Measurements from ENCODE around the gene FCMR. TPM values are rescaled to one million over a fixed set of nuclear protein-coding genes. Genes with fewer than 3 reads are reported as not detected.
A peak's percentile ranks its signal among the peaks of the same experiment; 100 is the strongest.

Gene FCMR
- total RNA-seq, 2 donors from 2014 or later: not detected

GRCh38 chr1:206878456-206878855, 43.3 kb downstream of the FCMR start:
- no peaks in the 10 kb centered on the region for H3K36me3 Mint-ChIP-seq (ENCODE audit: low read depth)
- no peak overlapping the region for H3K27ac Mint-ChIP-seq
- H3K4me1 Mint-ChIP-seq: no peaks in the 10 kb centered on the region
- no peak overlapping the region for H3K4me3 ChIP-seq (ENCODE audit: low read length)
- no peak overlapping the region for H3K9ac ChIP-seq (ENCODE audit: extremely low read depth, low read length, poor library complexity, severe bottlenecking)
- peaks cover 41% of the 10 kb centered on the region for H3K9me3 Mint-ChIP-seq
- peaks cover 24% of the 10 kb centered on the region for H3K9me3 ChIP-seq (ENCODE audit: control insufficient read depth, low read length)
- no peaks in the 10 kb centered on the region for H3K4me1 ChIP-seq (ENCODE audit: control insufficient read depth, insufficient read depth, low read length)
- no peaks in the 10 kb centered on the region for H3K36me3 ChIP-seq (ENCODE audit: control insufficient read depth, insufficient read depth, low read length)
- no peak overlapping the region for H3K27ac ChIP-seq (ENCODE audit: low read depth, low read length)
- peaks cover 2% of the 10 kb centered on the region for H3K27me3 Mint-ChIP-seq (ENCODE audit: insufficient read depth)
- H3K27me3 ChIP-seq (ENCODE audit: control insufficient read depth, insufficient read depth, low read length, poor library complexity, severe bottlenecking): no peaks in the 10 kb centered on the region
- H3K4me3 Mint-ChIP-seq: no peak overlapping the region
- DNase-seq: no peak
- TF ChIP-seq, protein P1, sequence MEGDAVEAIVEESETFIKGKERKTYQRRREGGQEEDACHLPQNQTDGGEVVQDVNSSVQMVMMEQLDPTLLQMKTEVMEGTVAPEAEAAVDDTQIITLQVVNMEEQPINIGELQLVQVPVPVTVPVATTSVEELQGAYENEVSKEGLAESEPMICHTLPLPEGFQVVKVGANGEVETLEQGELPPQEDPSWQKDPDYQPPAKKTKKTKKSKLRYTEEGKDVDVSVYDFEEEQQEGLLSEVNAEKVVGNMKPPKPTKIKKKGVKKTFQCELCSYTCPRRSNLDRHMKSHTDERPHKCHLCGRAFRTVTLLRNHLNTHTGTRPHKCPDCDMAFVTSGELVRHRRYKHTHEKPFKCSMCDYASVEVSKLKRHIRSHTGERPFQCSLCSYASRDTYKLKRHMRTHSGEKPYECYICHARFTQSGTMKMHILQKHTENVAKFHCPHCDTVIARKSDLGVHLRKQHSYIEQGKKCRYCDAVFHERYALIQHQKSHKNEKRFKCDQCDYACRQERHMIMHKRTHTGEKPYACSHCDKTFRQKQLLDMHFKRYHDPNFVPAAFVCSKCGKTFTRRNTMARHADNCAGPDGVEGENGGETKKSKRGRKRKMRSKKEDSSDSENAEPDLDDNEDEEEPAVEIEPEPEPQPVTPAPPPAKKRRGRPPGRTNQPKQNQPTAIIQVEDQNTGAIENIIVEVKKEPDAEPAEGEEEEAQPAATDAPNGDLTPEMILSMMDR (conservative IDR thresholded peaks at IDR 0.05): peak; percentile 61

GRCh38 chr1:206875752-206876377, 45.9 kb downstream of the FCMR start:
- no peak overlapping the region for H3K27ac Mint-ChIP-seq
- no peak overlapping the region for H3K4me3 ChIP-seq (ENCODE audit: low read length)
- 100% methylated on average over 2 of the region's 3 CpGs; no CpG with 5 or more reads in 1 of the 2 experiments for WGBS, 2 experiments (ENCODE audit: insufficient coverage in 1 of 2, insufficient read length in 1 of 2)

GRCh38 chr1:206873603-206874188, 48.0 kb downstream of the FCMR start:
- WGBS, 2 experiments (ENCODE audit: insufficient coverage in 1 of 2, insufficient read length in 1 of 2): 87 to 95% methylated on average over 3 of the region's 3 CpGs
- DNase-seq: no peak
- Mint-ChIP-seq H3K27ac (no peak overlapping the region), H3K36me3 (ENCODE audit: low read depth) (no peaks in the 10 kb centered on the region), H3K27me3 (ENCODE audit: insufficient read depth) (peaks cover 7% of the 10 kb centered on the region), H3K4me3 (no peak overlapping the region), H3K9me3 (peaks cover 36% of the 10 kb centered on the region), H3K4me1 (no peaks in the 10 kb centered on the region)
- no peak overlapping the region for H3K9ac ChIP-seq (ENCODE audit: extremely low read depth, low read length, poor library complexity, severe bottlenecking)
- TF ChIP-seq, protein P1 (conservative IDR thresholded peaks at IDR 0.05): no peak
- H3K27me3 ChIP-seq (ENCODE audit: control insufficient read depth, insufficient read depth, low read length, poor library complexity, severe bottlenecking): peaks cover 14% of the 10 kb centered on the region
- H3K4me3 ChIP-seq (ENCODE audit: low read length): no peak overlapping the region
- H3K27ac ChIP-seq (ENCODE audit: low read depth, low read length): no peak overlapping the region
- no peaks in the 10 kb centered on the region for H3K4me1 ChIP-seq (ENCODE audit: control insufficient read depth, insufficient read depth, low read length)
- no peaks in the 10 kb centered on the region for H3K36me3 ChIP-seq (ENCODE audit: control insufficient read depth, insufficient read depth, low read length)
- peaks cover 23% of the 10 kb centered on the region for H3K9me3 ChIP-seq (ENCODE audit: control insufficient read depth, low read length)

More at GRCh38 chr1:206875752-206876377, 45.9 kb downstream of the FCMR start:
- Histone ChIP-seq H3K4me1 (ENCODE audit: control insufficient read depth, insufficient read depth, low read length) (no peaks in the 10 kb centered on the region), H3K9ac (ENCODE audit: extremely low read depth, low read length, poor library complexity, severe bottlenecking) (no peak overlapping the region), H3K27me3 (ENCODE audit: control insufficient read depth, insufficient read depth, low read length, poor library complexity, severe bottlenecking) (peaks cover under 1% of the 10 kb centered on the region), H3K27ac (ENCODE audit: low read depth, low read length) (no peak overlapping the region), H3K9me3 (ENCODE audit: control insufficient read depth, low read length) (peaks cover 34% of the 10 kb centered on the region), H3K36me3 (ENCODE audit: control insufficient read depth, insufficient read depth, low read length) (no peaks in the 10 kb centered on the region)
- TF ChIP-seq, protein P1 (conservative IDR thresholded peaks at IDR 0.05): no peak
- H3K36me3 Mint-ChIP-seq (ENCODE audit: low read depth): no peaks in the 10 kb centered on the region
- no peak overlapping the region for H3K4me3 Mint-ChIP-seq
- H3K4me1 Mint-ChIP-seq: no peaks in the 10 kb centered on the region
- peaks cover 4% of the 10 kb centered on the region for H3K27me3 Mint-ChIP-seq (ENCODE audit: insufficient read depth)
- H3K9me3 Mint-ChIP-seq: peaks cover 46% of the 10 kb centered on the region
- DNase-seq: no peak
